ENCODE results near the gene CDHR2. TPM values are rescaled to one million over a fixed set of nuclear protein-coding genes. Genes with fewer than 3 reads are reported as not detected.
"Not testable (repeated sequence)": the region's sequence is repeated elsewhere in the genome, so short reads cannot be mapped to it uniquely, and the experiment has no call there.

The CDHR2 gene
- polyA plus RNA-seq, 1 experiment: not detected

DNA sequence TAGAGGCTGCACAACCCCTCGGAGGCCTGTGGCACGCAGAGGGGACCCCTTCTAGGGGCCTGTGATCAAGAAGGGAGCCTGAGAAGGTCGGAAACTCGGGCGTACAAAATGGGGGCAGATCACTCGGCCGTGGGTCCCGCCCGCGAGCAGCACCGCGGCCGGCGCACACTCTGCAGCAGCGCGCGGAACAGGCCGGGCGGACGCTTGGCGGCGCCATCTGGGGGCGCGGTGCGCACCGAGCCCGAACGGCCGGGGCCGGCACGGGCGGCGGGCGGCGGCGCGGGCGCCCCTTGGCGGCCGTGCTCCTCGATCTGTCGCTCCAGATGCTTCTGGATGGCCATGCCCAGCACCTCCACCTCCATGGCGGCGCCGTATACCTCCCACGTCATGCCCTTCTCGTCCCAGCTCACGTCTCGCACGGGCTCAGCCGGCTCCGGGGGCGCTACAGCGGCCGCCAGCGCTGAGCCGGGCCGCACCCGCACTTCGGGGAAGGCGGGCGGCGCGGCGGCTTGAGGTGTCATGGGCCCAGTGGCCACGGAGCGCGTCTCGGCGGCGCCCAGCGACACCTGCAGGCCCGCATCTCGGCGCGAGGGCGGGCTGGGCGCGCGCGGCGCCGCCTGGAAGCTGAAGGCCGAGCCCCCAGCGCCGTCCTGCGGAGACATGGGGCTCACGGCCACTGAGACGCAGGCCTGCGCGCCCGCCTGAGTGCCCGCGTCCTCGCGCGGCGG, 47.7 kb downstream of the CDHR2 start:
- no peak overlapping the region for H3K4me3 ChIP-seq (ENCODE audit: low read depth, low read length)
- ChIA-PET CTCF (interaction anchor here (1.2 kb wide), 1 partner anchor 23 kb away, joined by 3 read pairs; no protein-coding TSS in a partner anchor), POLR2A (no interaction called here)
- no peaks in the 10 kb centered on the region; the same call in 1 of the 2 replicates for H3K9me3 ChIP-seq (ENCODE audit: control insufficient read depth, insufficient read depth, low read length)
- H3K27ac ChIP-seq (ENCODE audit: low read depth, low read length): no peak overlapping the region
- H3K27me3 ChIP-seq (ENCODE audit: control insufficient read depth, insufficient read depth, low read length): no peaks in the 10 kb centered on the region
- no peak for DNase-seq (ENCODE audit: low read depth, low spot score)
- TF ChIP-seq, protein P1, sequence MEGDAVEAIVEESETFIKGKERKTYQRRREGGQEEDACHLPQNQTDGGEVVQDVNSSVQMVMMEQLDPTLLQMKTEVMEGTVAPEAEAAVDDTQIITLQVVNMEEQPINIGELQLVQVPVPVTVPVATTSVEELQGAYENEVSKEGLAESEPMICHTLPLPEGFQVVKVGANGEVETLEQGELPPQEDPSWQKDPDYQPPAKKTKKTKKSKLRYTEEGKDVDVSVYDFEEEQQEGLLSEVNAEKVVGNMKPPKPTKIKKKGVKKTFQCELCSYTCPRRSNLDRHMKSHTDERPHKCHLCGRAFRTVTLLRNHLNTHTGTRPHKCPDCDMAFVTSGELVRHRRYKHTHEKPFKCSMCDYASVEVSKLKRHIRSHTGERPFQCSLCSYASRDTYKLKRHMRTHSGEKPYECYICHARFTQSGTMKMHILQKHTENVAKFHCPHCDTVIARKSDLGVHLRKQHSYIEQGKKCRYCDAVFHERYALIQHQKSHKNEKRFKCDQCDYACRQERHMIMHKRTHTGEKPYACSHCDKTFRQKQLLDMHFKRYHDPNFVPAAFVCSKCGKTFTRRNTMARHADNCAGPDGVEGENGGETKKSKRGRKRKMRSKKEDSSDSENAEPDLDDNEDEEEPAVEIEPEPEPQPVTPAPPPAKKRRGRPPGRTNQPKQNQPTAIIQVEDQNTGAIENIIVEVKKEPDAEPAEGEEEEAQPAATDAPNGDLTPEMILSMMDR (IDR thresholded peaks at IDR 0.05; ENCODE audit: low read depth, low read length): no peak

DNA sequence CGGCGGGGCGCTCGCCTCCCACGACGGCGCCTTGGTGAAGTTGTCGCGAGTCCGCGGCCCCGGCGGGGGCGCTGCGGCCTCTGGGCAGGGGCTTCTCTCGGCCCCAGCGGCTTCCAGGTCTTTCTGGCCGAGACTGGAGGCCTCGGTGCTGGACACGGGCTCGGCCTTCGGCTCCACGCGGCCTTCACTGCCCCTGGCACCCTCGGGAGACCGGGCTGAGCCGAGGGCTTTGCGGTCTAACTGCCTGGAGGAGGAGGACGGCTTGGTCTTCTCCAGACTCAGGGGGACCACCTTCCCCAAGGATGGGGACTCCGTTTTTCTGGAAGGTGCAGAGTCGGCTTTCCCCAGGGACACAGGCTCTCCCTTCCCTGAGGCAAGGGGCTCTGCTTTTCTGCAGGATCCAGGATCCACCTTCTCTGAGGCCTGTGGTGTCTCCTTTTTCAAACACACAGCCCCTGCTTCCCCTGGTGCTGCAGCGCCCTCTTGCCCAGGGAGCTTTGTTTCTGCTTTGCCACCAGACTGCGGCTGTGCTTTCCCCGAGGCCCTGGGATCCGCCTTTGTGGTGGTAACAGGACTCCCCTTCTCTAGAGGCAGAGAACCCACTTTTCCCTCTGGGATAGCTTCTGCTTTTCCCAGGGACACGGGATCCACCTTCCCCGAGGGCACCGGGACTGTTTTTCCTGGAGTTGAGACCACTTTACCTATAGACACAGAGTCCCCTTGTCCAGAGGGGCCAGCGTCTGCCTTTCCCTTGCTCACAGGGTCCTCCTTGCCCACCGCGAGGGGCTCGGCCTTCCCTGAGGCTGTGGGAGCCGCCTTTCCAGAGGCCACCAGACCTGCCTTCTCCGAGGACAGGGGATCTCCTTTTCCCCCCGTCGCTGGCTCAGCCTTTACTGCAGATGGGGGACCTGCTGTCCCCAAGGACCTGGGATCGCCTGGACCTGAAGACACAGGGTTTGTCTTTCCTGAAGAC, 48.6 kb downstream of the CDHR2 start:
- Histone ChIP-seq H3K27me3 (ENCODE audit: control insufficient read depth, insufficient read depth, low read length) (no peaks in the 10 kb centered on the region), H3K27ac (ENCODE audit: low read depth, low read length) (no peak overlapping the region), H3K4me3 (ENCODE audit: low read depth, low read length) (no peak overlapping the region), H3K9me3 (ENCODE audit: control insufficient read depth, insufficient read depth, low read length) (no peaks in the 10 kb centered on the region; the same call in 1 of the 2 replicates)
- CTCF ChIA-PET: interaction anchor here (1.2 kb wide), 1 partner anchor 24 kb away, joined by 3 read pairs; no protein-coding TSS in a partner anchor
- TF ChIP-seq, protein P1 (IDR thresholded peaks at IDR 0.05; ENCODE audit: low read depth, low read length): no peak
- POLR2A ChIA-PET: no interaction called here
- no peak for DNase-seq (ENCODE audit: low read depth, low spot score)

DNA sequence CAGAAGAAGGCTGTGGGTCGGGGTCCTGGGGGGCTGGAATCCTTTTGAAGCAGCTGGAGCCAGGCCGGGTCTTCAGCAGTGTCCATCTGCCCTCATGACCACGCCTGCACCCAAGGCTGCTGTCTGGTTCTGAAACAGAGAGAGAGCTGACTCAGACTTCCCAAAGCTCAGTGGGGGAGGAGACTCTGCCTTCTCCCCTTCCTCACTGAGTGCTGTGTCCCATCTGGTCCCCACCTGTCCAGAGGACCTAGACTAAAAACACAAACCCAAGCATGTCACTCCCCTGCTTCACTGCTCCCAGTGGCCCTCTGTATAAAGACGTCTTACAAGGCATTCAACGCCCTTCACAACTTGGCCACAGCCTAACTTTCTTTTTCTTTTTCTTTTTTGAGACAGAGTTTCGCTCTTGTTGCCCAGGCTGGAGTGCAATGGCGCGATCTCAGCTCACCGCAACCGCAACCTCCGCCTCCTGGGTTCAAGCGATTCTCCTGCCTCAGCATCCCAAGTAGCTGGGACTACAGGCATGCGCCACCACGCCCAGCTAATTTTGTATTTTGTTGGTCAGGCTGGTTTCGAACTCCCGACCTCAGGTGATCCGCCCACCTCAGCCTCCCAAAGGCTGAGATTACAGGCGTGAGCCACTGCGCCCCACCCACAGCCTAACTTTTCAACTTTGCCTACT, 50.7 kb downstream of the CDHR2 start:
- H3K9me3 ChIP-seq (ENCODE audit: control insufficient read depth, insufficient read depth, low read length); POLR2A ChIA-PET; H3K27me3 ChIP-seq (ENCODE audit: control insufficient read depth, insufficient read depth, low read length); H3K27ac ChIP-seq (ENCODE audit: low read depth, low read length); H3K4me3 ChIP-seq (ENCODE audit: low read depth, low read length); DNase-seq (ENCODE audit: low read depth, low spot score); CTCF ChIA-PET: not testable (repeated sequence)

DNA sequence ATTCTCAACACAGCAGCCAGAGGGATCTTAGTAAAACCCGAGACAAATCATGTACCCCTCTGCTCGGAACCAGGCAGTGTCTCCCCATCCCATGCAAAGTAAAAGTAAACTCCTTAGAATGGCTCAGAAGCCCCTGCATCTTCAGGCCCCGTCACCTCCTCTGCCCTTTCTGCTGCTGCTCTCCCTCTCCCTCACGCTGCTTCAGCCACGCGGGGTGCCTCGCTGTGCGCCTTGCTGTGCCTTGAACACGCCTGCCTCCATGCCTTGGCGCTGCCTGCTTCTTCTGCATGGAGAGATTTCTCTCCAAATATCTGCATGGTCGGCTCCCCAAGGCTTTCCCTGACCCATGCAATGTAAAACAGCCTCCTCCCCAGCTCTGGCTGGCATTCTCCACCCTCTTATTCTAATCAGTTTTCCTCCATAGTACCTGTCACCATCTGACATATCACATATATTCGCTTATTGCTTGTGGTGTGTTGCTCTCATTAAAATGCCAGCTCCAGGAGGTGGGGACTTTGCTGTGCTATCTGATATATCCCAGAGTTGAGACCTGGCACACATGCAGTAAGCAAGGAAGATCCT, 52.9 kb downstream of the CDHR2 start:
- DNase-seq (ENCODE audit: low read depth, low spot score): no peak
- CTCF ChIA-PET: interaction anchor here (1.7 kb wide), 1 partner anchor 28 kb away, joined by 5 read pairs; no protein-coding TSS in a partner anchor
- no peak overlapping the region for H3K27ac ChIP-seq (ENCODE audit: low read depth, low read length)
- no peak overlapping the region for H3K4me3 ChIP-seq (ENCODE audit: low read depth, low read length)
- H3K27me3 ChIP-seq (ENCODE audit: control insufficient read depth, insufficient read depth, low read length): no peaks in the 10 kb centered on the region
- POLR2A ChIA-PET: no interaction called here
- no peaks in the 10 kb centered on the region; the same call in 1 of the 2 replicates for H3K9me3 ChIP-seq (ENCODE audit: control insufficient read depth, insufficient read depth, low read length)
- TF ChIP-seq, protein P1 (IDR thresholded peaks at IDR 0.05; ENCODE audit: low read depth, low read length): no peak

DNA sequence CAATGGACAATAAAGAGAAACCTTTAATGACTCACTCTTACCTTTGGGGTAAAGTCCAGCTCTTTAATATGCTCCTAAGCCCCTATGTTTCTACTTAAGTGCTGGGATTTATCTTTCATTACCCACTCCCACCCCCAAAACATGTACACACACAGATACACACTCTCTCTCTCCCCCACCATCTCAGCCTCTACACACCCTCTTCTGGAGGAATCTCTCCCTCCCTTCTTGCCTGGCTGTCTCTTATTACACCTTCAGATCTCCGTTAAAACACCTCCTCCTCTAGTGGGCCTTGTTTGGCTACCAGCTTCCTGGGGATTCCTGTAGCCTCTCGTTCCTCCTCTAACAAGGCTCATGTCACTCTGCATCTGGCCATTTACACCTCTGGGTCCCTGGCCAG, 53.9 kb downstream of the CDHR2 start:
- CTCF ChIA-PET: interaction anchor here (1.7 kb wide), 1 partner anchor 29 kb away, joined by 5 read pairs; no protein-coding TSS in a partner anchor
- no peaks in the 10 kb centered on the region for H3K27me3 ChIP-seq (ENCODE audit: control insufficient read depth, insufficient read depth, low read length)

More for the DNA sequence above, 53.9 kb downstream of the CDHR2 start:
- H3K4me3 ChIP-seq (ENCODE audit: low read depth, low read length): no peak overlapping the region
- H3K27ac ChIP-seq (ENCODE audit: low read depth, low read length): no peak overlapping the region
- POLR2A ChIA-PET: no interaction called here
- no peaks in the 10 kb centered on the region; the same call in 1 of the 2 replicates for H3K9me3 ChIP-seq (ENCODE audit: control insufficient read depth, insufficient read depth, low read length)
- TF ChIP-seq, protein P1 (IDR thresholded peaks at IDR 0.05; ENCODE audit: low read depth, low read length): no peak
- no peak for DNase-seq (ENCODE audit: low read depth, low spot score)
